ENCODE results near the gene ANKRD13B. TPM values are rescaled to one million over a fixed set of nuclear protein-coding genes. Genes with fewer than 3 reads are reported as not detected.
"Not testable (repeated sequence)": the region's sequence is repeated elsewhere in the genome, so short reads cannot be mapped to it uniquely, and the experiment has no call there.

ANKRD13B gene
- polyA plus RNA-seq, 1 donor (not counting 4 experiments of a cell fraction or from before 2014, with no cell fraction given), result 3.7 TPM

DNA sequence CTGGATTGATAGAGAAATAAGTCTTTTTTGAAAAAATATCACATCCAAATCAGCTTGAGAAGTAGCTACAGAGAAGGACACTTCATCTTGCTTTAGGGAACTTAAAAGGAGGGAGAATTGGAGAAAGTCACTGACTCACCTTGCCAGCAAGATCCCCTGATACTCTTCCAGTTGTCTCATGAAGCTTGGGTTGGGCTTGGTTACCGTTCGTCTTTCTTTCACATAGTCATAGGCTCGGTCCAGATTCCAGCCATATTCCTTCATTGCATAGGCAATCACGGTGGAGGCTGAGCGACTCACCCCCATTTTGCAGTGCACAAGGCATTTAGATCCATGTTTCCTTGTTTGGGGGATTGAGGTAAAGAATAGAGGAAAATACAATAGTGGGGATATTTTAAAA is 55.1 kb downstream of the ANKRD13B start:
- Histone ChIP-seq H3K79me2 (ENCODE audit: control insufficient read depth, insufficient read depth, low read length) (no peaks in the 10 kb centered on the region), H3K4me1 (ENCODE audit: control insufficient read depth, extremely low read depth, insufficient read depth, low read length) (no peaks in the 10 kb centered on the region), H3K36me3 (ENCODE audit: control insufficient read depth in 2 of 2, extremely low read depth in 1 of 2, insufficient read depth in 2 of 2, low read length in 2 of 2) (peaks cover 0 to 6% of the 10 kb centered on the region in 2 experiments), H3K9me1 (ENCODE audit: control insufficient read depth, extremely low read depth, insufficient read depth, low read length) (no peaks in the 10 kb centered on the region), H3K4me2 (ENCODE audit: control insufficient read depth, extremely low read depth, insufficient read depth, low read depth, low read length) (no peak overlapping the region), H3K4me3 (ENCODE audit: control insufficient read depth in 2 of 3, extremely low read depth in 1 of 3, insufficient read depth in 2 of 3, low read depth in 1 of 3, low read length in 3 of 3) (no peak overlapping the region), H4K20me1 (ENCODE audit: control insufficient read depth, extremely low read depth, insufficient read depth, low read length) (no peaks in the 10 kb centered on the region), H3K9ac (ENCODE audit: control insufficient read depth, extremely low read depth, insufficient read depth, low read length) (no peak overlapping the region), H3K9me3 (ENCODE audit: control insufficient read depth, low read depth, low read length) (no peaks in the 10 kb centered on the region), H3K27me3 (ENCODE audit: control insufficient read depth, extremely low read depth, insufficient read depth, low read length) (no peaks in the 10 kb centered on the region), H3K27ac (ENCODE audit: control insufficient read depth, insufficient read depth, low read length) (no peak overlapping the region), H2AFZ (ENCODE audit: control insufficient read depth, low read length) (no peak overlapping the region)
- TF ChIP-seq EZH2 (IDR thresholded peaks at IDR 0.05; ENCODE audit: low read length), result no peak
- FAIRE-seq (no peak), DNase-seq (ENCODE audit: low read depth, low spot score) (no peak)
- dilution Hi-C loops (cut with MboI; ENCODE audit: extremely low pct_ligation_motif_present, low sequenced_read_pairs), result no loop called here

DNA sequence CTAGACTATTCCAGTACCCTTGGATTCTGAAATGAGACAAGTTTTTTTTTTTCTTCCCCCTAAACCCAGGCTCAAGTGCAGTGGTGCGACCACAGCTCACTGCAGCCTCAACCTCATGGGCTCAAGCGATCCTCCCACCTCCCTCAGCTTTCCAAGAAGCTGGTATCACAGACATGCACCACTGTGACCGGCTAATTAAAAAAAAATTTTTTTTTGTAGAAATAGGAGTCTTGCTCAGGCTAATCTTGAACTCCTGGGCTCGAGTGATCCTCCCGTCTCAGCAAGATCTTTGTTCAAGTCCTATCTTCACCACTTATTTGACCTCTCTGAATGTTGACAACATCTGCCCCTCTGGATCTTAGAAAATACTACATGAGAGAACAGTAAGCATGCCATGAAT is 56.4 kb downstream of the ANKRD13B start:
- FAIRE-seq, result no peak
- TF ChIP-seq EZH2 (IDR thresholded peaks at IDR 0.05; ENCODE audit: low read length), result no peak
- TF ChIP-seq, protein P1, sequence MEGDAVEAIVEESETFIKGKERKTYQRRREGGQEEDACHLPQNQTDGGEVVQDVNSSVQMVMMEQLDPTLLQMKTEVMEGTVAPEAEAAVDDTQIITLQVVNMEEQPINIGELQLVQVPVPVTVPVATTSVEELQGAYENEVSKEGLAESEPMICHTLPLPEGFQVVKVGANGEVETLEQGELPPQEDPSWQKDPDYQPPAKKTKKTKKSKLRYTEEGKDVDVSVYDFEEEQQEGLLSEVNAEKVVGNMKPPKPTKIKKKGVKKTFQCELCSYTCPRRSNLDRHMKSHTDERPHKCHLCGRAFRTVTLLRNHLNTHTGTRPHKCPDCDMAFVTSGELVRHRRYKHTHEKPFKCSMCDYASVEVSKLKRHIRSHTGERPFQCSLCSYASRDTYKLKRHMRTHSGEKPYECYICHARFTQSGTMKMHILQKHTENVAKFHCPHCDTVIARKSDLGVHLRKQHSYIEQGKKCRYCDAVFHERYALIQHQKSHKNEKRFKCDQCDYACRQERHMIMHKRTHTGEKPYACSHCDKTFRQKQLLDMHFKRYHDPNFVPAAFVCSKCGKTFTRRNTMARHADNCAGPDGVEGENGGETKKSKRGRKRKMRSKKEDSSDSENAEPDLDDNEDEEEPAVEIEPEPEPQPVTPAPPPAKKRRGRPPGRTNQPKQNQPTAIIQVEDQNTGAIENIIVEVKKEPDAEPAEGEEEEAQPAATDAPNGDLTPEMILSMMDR (optimal IDR thresholded peaks at IDR 0.05 in 1 of 3, IDR thresholded peaks at IDR 0.05 in 1 of 3, conservative IDR thresholded peaks at IDR 0.05 in 1 of 3; ENCODE audit: extremely low read depth in 1 of 3, insufficient read depth in 2 of 3, low read length in 3 of 3), result no peak

DNA sequence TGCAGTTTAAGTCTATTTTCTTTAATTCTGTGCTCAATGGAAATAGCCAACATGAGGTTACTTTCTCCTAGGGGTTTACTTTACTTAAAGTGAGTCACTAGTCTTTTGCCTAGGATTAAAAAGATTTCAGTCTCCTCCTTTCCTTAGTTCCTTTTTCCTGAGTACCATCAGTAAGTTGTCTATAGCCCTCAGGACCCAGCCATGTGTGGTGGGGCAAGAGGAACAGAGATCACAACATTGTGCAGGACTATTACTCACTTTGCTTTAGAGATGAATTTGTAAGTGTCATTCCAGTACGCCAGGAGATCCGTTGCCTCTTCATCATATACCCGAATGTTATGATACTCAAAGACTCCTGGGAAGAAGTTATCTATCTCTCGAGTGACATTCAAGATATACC is 57.5 kb downstream of the ANKRD13B start:
- Histone ChIP-seq H2AFZ (ENCODE audit: control insufficient read depth, low read length) (no peak overlapping the region), H3K9me3 (ENCODE audit: control insufficient read depth, low read depth, low read length) (no peaks in the 10 kb centered on the region), H3K36me3 (ENCODE audit: control insufficient read depth in 2 of 2, extremely low read depth in 1 of 2, insufficient read depth in 2 of 2, low read length in 2 of 2) (peaks cover 3 to 6% of the 10 kb centered on the region in 2 experiments), H3K79me2 (ENCODE audit: control insufficient read depth, insufficient read depth, low read length) (no peaks in the 10 kb centered on the region), H3K4me2 (ENCODE audit: control insufficient read depth, extremely low read depth, insufficient read depth, low read depth, low read length) (no peak overlapping the region), H4K20me1 (ENCODE audit: control insufficient read depth, extremely low read depth, insufficient read depth, low read length) (no peaks in the 10 kb centered on the region), H3K9ac (ENCODE audit: control insufficient read depth, extremely low read depth, insufficient read depth, low read length) (no peak overlapping the region), H3K4me3 (ENCODE audit: control insufficient read depth in 2 of 3, extremely low read depth in 1 of 3, insufficient read depth in 2 of 3, low read depth in 1 of 3, low read length in 3 of 3) (no peak overlapping the region), H3K27ac (ENCODE audit: control insufficient read depth, insufficient read depth, low read length) (no peak overlapping the region), H3K27me3 (ENCODE audit: control insufficient read depth, extremely low read depth, insufficient read depth, low read length) (no peaks in the 10 kb centered on the region), H3K9me1 (ENCODE audit: control insufficient read depth, extremely low read depth, insufficient read depth, low read length) (no peaks in the 10 kb centered on the region), H3K4me1 (ENCODE audit: control insufficient read depth, extremely low read depth, insufficient read depth, low read length) (no peaks in the 10 kb centered on the region)
- no peak for DNase-seq (ENCODE audit: low read depth, low spot score)
- no peak for TF ChIP-seq EZH2 (IDR thresholded peaks at IDR 0.05; ENCODE audit: low read length)
- TF ChIP-seq, protein P1 (optimal IDR thresholded peaks at IDR 0.05 in 1 of 3, IDR thresholded peaks at IDR 0.05 in 1 of 3, conservative IDR thresholded peaks at IDR 0.05 in 1 of 3; ENCODE audit: extremely low read depth in 1 of 3, insufficient read depth in 2 of 3, low read length in 3 of 3), result no peak
- dilution Hi-C loops (cut with MboI; ENCODE audit: extremely low pct_ligation_motif_present, low sequenced_read_pairs), result no loop called here
- no peak for FAIRE-seq

More for the DNA sequence above, 56.4 kb downstream of the ANKRD13B start:
- dilution Hi-C loops (cut with MboI; ENCODE audit: extremely low pct_ligation_motif_present, low sequenced_read_pairs), result no loop called here
- no peak overlapping the region for H3K4me3 ChIP-seq (ENCODE audit: control insufficient read depth in 2 of 3, extremely low read depth in 1 of 3, insufficient read depth in 2 of 3, low read depth in 1 of 3, low read length in 3 of 3)
- H3K9me1 ChIP-seq (ENCODE audit: control insufficient read depth, extremely low read depth, insufficient read depth, low read length), result no peaks in the 10 kb centered on the region
- H3K4me2 ChIP-seq (ENCODE audit: control insufficient read depth, extremely low read depth, insufficient read depth, low read depth, low read length), result no peak overlapping the region
- H2AFZ ChIP-seq (ENCODE audit: control insufficient read depth, low read length), result no peak overlapping the region
- H3K79me2 ChIP-seq (ENCODE audit: control insufficient read depth, insufficient read depth, low read length), result no peaks in the 10 kb centered on the region
- DNase-seq (ENCODE audit: low read depth, low spot score), result no peak
- no peaks in the 10 kb centered on the region for H3K4me1 ChIP-seq (ENCODE audit: control insufficient read depth, extremely low read depth, insufficient read depth, low read length)
- no peak overlapping the region for H3K9ac ChIP-seq (ENCODE audit: control insufficient read depth, extremely low read depth, insufficient read depth, low read length)
- no peaks in the 10 kb centered on the region for H4K20me1 ChIP-seq (ENCODE audit: control insufficient read depth, extremely low read depth, insufficient read depth, low read length)
- no peaks in the 10 kb centered on the region for H3K27me3 ChIP-seq (ENCODE audit: control insufficient read depth, extremely low read depth, insufficient read depth, low read length)
- H3K9me3 ChIP-seq (ENCODE audit: control insufficient read depth, low read depth, low read length), result no peaks in the 10 kb centered on the region
- H3K36me3 ChIP-seq (ENCODE audit: control insufficient read depth in 2 of 2, extremely low read depth in 1 of 2, insufficient read depth in 2 of 2, low read length in 2 of 2), result peaks cover 1 to 6% of the 10 kb centered on the region in 2 experiments
- H3K27ac ChIP-seq (ENCODE audit: control insufficient read depth, insufficient read depth, low read length), result no peak overlapping the region

DNA sequence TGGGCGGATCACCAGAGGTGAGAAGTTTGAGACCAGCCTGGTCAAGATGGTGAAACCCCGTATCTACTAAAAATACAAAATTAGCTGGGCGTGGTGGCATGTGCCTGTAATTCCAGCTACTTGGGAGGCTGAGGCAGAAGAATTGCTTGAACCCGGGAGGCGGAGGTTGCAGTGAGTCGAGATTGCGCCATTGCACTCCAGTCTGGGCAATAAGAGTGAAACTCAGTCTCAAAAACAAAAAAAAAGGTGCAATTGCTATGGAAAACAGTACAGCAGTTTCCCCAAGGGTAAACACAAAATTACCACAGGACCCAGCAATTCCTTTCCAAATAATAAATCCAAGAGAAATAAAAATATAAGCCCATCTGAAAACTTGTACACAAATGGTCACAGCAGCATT is 59.0 kb downstream of the ANKRD13B start:
- H3K9me3 ChIP-seq (ENCODE audit: control insufficient read depth, low read depth, low read length); H3K9ac ChIP-seq (ENCODE audit: control insufficient read depth, extremely low read depth, insufficient read depth, low read length); H3K27ac ChIP-seq (ENCODE audit: control insufficient read depth, insufficient read depth, low read length); H4K20me1 ChIP-seq (ENCODE audit: control insufficient read depth, extremely low read depth, insufficient read depth, low read length); H3K4me3 ChIP-seq (ENCODE audit: control insufficient read depth in 2 of 3, extremely low read depth in 1 of 3, insufficient read depth in 2 of 3, low read depth in 1 of 3, low read length in 3 of 3); H3K4me2 ChIP-seq (ENCODE audit: control insufficient read depth, extremely low read depth, insufficient read depth, low read depth, low read length); H3K36me3 ChIP-seq (ENCODE audit: control insufficient read depth in 2 of 2, extremely low read depth in 1 of 2, insufficient read depth in 2 of 2, low read length in 2 of 2); DNase-seq (ENCODE audit: low read depth, low spot score); H3K9me1 ChIP-seq (ENCODE audit: control insufficient read depth, extremely low read depth, insufficient read depth, low read length); H3K79me2 ChIP-seq (ENCODE audit: control insufficient read depth, insufficient read depth, low read length); H3K27me3 ChIP-seq (ENCODE audit: control insufficient read depth, extremely low read depth, insufficient read depth, low read length); dilution Hi-C loops (cut with MboI; ENCODE audit: extremely low pct_ligation_motif_present, low sequenced_read_pairs); H3K4me1 ChIP-seq (ENCODE audit: control insufficient read depth, extremely low read depth, insufficient read depth, low read length); FAIRE-seq; H2AFZ ChIP-seq (ENCODE audit: control insufficient read depth, low read length): not testable (repeated sequence)
